Keratinocyte (primary cell): Measurements from ENCODE around the gene DLG5.

Experiments
- CTCF ChIP-seq, 3 experiments: IDR thresholded peaks in 1 of 3; conservative IDR thresholded peaks in 1 of 3; optimal IDR thresholded peaks in 1 of 3; 2 replicates in 2 of 3; 3 replicates in 1 of 3; pipeline versions ENCODE3 to v1.5.1; 2011; ENCODE audit warnings: low read length in 3 of 3, mild to moderate bottlenecking in 3 of 3, moderate library complexity in 2 of 3, control low read depth in 1 of 3, inconsistent platforms in 1 of 3; ENCODE audit not compliant: insufficient read depth in 2 of 3; ENCODE audit errors: extremely low read depth in 1 of 3
- EZH2 ChIP-seq: IDR thresholded peaks from one replicate; pipeline ENCODE4 v1.6.1; 2012; ENCODE audit warnings: inconsistent platforms, mild to moderate bottlenecking, low read length, moderate library complexity

GRCh38 chr10:77842652-77843212 is 83.8 kb downstream of the DLG5 start:
- TF ChIP-seq CTCF (optimal IDR thresholded peaks at IDR 0.05 in 1 of 3, IDR thresholded peaks at IDR 0.05 in 1 of 3, conservative IDR thresholded peaks at IDR 0.05 in 1 of 3; ENCODE audit: extremely low read depth in 1 of 3, insufficient read depth in 2 of 3, low read length in 3 of 3) (no peak), EZH2 (no peak)
